GM12891 (cell line): ENCODE data around the gene STPG1.

Experiments
- PAX5 ChIP-seq: IDR thresholded peaks from 2 replicates; pipeline ENCODE4 v1.6.1; 2011; ENCODE audit warnings: low read length, moderate library complexity, mild to moderate bottlenecking; ENCODE audit not compliant: insufficient read depth, severe bottlenecking
- POLR2A ChIP-seq: IDR thresholded peaks from 2 replicates; pipeline ENCODE4 v1.6.1; 2011; ENCODE audit warnings: low read depth, low read length, control low read depth
- POLR2AphosphoS5 ChIP-seq: IDR thresholded peaks from 2 replicates; pipeline ENCODE4 v1.6.1; 2011; ENCODE audit warnings: low read depth, low read length, control low read depth
- SPI1 ChIP-seq: IDR thresholded peaks from 2 replicates; pipeline ENCODE4 v1.6.1; 2011; ENCODE audit warnings: low read depth, low read length, control low read depth
- TAF1 ChIP-seq: IDR thresholded peaks from 2 replicates; pipeline ENCODE4 v1.6.1; 2011; ENCODE audit warnings: low read depth, low read length, control low read depth

DNA sequence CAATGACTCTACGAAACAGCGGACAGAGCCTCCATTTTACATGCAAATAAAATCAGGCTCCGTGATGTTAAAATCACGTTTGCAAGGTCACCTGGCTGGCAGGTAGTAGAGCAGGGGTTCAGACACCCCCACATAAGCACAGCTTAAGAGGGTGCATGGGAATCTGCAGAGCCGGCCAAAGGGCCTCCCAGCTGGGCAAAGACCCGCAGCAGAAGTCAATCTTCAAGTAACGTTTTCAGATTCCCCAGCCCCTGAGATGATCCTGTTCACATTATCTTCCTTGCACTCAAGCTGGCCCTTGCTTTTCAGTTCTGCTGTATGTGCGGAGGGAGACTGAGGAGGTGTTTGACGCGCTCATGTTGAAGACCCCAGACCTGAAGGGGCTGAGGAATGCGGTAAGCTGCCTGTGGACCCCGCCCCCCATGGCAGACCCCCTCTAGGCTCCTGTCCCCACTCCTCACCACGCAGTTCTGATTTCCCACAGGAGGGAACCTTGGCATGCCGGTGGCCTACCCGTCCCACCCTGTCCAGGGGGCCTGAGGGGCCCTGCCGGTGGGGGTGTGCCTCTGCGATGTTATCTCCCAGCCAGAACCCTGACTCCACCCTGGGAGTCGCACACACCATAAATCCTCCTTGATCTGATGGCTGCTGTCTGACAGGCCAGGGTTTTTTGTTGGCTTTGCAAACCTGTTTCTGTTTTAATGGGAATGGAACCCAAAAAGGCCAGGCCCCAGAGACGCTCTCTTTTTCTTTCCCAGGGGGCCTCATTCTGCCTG, 66.2 kb downstream of the STPG1 start:
- no peak for TF ChIP-seq POLR2A
- no peak for TF ChIP-seq POLR2AphosphoS5
- TF ChIP-seq TAF1, result no peak
- no peak for TF ChIP-seq SPI1
- no peak for TF ChIP-seq PAX5
